Sigmoid colon (tissue), 7 donors: Measurements from ENCODE around the gene ZFAND6. TPM values are rescaled to one million over a fixed set of nuclear protein-coding genes. Genes with fewer than 3 reads are reported as not detected.

Experiments used
- DNase-seq: peaks from one replicate; pipeline ENCODE4 v3.0.0-alpha.2; 2019
- H3K27ac ChIP-seq, 4 donors: fragments of 200-600 bp; sonication (generic); one replicate each; pipeline ENCODE4 v1.5.1; 2016 to 2019; ENCODE audit warnings: mild to moderate bottlenecking in 1 of 4
- H3K27me3 ChIP-seq, 3 donors: fragments of 200-600 bp; sonication (generic); one replicate each; pipeline ENCODE4 v1.5.1; 2019; ENCODE audit warnings: mild to moderate bottlenecking in 1 of 3
- H3K36me3 ChIP-seq, 4 donors: fragments of 200-600 bp; sonication (generic); one replicate each; pipeline ENCODE4 v1.5.1; 2016 to 2019
- H3K4me1 ChIP-seq, 4 donors: fragments of 200-600 bp; sonication (generic); one replicate each; pipeline ENCODE4 v1.5.1; 2017 to 2019
- H3K4me3 ChIP-seq, 4 donors: fragments of 200-600 bp; sonication (generic); one replicate each; pipeline ENCODE4 v1.5.1; 2017 to 2019; ENCODE audit warnings: mild to moderate bottlenecking in 2 of 4, moderate library complexity in 1 of 4
- H3K9me3 ChIP-seq, 4 donors: fragments of 200-600 bp in 3 of 4; sonication (generic) in 3 of 4; one replicate each; pipeline versions ENCODE4 v1.5.1 to v1.6.1; 2013 to 2019
- EP300 ChIP-seq, 4 donors: sonication (generic); formaldehyde crosslinking; IDR thresholded peaks; one replicate each; pipeline ENCODE4 v1.6.1; 2017; ENCODE audit warnings: antibody characterized with exemption in 4 of 4
- POLR2A ChIP-seq, 2 donors: fragments of 450-650 bp; IDR thresholded peaks; one replicate each; pipeline ENCODE4 v1.6.1; 2016; ENCODE audit warnings: antibody characterized with exemption in 2 of 2, mild to moderate bottlenecking in 2 of 2, moderate library complexity in 2 of 2
- POLR2AphosphoS5 ChIP-seq, 4 donors: sonication (generic); formaldehyde crosslinking; IDR thresholded peaks; one replicate each; pipeline ENCODE4 v1.6.1; 2017; ENCODE audit warnings: antibody characterized with exemption in 4 of 4
- WGBS, 2 donors: extraction: QIAGEN DNeasy Blood & Tissue Kit; methylation state at CpG; one replicate each; pipeline ENCODE4 v1.1.7; 2013; 5-methylcytosine and 5-hydroxymethylcytosine counted together
- intact Hi-C: fragments of 100-400 bp; cut with DNase I; formaldehyde crosslinking; loops from one replicate; pipeline ENCODE4 v1.15.1; 2023
- polyA plus RNA-seq, 3 donors: library from polyadenylated mRNA; stranded (reverse); fragments of 200-250 nt; gene quantifications; one replicate each; pipeline ENCODE4 v1.2.3, GENCODE V29; 2013
- total RNA-seq, 4 donors: library from RNA; depleted of rRNA; stranded (reverse); fragments of >200 nt; gene quantifications; one replicate each; pipeline ENCODE4 v1.1.0, GENCODE V29; 2016
- TF ChIP-seq, protein P1 (sequence below), 4 experiments: fragments of 450-650 bp in 3 of 4; fragments of 200-600 bp in 1 of 4; IDR thresholded peaks; one replicate each; pipeline ENCODE4 v1.5.1; 2016 to 2019; ENCODE audit warnings: antibody characterized with exemption in 4 of 4, mild to moderate bottlenecking in 3 of 4, moderate library complexity in 2 of 4
- donor health status: healthy with polysubstance abuse.
- donor health status: Bipolar disorder and iron deficiency.
- donor health status: healthy.

The ZFAND6 gene
- total and polyA plus RNA-seq, 7 donors: 65.8 to 188 (median 138) TPM

DNA sequence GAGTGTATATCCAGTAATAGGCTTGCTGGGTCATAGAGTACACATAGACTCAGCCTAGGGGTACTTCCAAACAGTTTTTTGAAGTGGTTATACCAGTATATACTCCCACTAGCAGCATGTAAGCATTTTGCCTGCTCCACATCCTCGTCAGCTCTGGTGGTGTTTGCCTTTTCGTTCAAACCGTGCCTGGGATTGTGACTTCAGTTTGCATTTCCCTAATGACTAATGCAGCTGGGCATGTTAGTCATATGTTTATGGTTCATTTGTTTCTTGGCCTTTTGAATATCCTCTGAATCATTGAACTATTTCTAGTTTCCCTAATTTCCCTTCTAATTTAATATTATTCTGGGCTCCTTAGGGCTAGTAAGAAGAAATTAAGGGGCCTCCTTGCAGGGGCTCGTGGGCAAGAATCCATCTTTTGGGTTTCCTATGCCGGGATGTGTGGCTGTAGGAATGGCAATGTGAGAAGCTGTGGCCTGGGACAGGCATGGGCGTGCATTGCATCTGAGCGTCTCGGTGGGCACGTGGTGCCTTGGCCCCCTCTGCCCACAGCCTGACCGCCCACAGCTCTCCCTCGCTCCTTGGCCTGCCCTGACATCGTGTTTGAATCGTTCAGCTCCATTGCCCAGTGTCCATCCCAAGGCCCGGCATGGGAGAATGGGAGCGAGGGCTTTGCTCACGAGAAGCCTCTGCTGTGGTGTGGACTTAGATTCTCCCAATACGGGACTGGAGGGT is 119.7 kb downstream of the ZFAND6 start:
- TF ChIP-seq POLR2AphosphoS5 (IDR thresholded peaks at IDR 0.05) (no peak), POLR2A (IDR thresholded peaks at IDR 0.05) (no peak), EP300 (IDR thresholded peaks at IDR 0.05) (no peak)
- TF ChIP-seq, protein P1, sequence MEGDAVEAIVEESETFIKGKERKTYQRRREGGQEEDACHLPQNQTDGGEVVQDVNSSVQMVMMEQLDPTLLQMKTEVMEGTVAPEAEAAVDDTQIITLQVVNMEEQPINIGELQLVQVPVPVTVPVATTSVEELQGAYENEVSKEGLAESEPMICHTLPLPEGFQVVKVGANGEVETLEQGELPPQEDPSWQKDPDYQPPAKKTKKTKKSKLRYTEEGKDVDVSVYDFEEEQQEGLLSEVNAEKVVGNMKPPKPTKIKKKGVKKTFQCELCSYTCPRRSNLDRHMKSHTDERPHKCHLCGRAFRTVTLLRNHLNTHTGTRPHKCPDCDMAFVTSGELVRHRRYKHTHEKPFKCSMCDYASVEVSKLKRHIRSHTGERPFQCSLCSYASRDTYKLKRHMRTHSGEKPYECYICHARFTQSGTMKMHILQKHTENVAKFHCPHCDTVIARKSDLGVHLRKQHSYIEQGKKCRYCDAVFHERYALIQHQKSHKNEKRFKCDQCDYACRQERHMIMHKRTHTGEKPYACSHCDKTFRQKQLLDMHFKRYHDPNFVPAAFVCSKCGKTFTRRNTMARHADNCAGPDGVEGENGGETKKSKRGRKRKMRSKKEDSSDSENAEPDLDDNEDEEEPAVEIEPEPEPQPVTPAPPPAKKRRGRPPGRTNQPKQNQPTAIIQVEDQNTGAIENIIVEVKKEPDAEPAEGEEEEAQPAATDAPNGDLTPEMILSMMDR (IDR thresholded peaks at IDR 0.05): no peak
- Histone ChIP-seq H3K27me3 (no peaks in the 10 kb centered on the region), H3K27ac (no peak overlapping the region), H3K36me3 (peaks cover 0 to 43% (median 16%) of the 10 kb centered on the region in 4 donors), H3K4me1 (peaks cover 0 to 8% (median 4%) of the 10 kb centered on the region in 4 donors), H3K4me3 (no peak overlapping the region), H3K9me3 (no peaks in the 10 kb centered on the region)
- WGBS, 2 donors: 88 to 91% methylated on average over 17 of the region's 17 CpGs
- DNase-seq: no peak
- intact Hi-C loops: no loop called here

GRCh38 chr15:80179935-80180334 is 120.5 kb downstream of the ZFAND6 start:
- no peak overlapping the region for H3K27ac ChIP-seq
- WGBS, 2 donors: 87 to 96% methylated on average over 16 of the region's 16 CpGs
- intact Hi-C loops: no loop called here

GRCh38 chr15:80180468-80180867 is 121.0 kb downstream of the ZFAND6 start:
- H3K4me1 ChIP-seq: no peaks in the 10 kb centered on the region
- no peak overlapping the region for H3K4me3 ChIP-seq
- no peaks in the 10 kb centered on the region for H3K27me3 ChIP-seq
- no peaks in the 10 kb centered on the region for H3K9me3 ChIP-seq
- DNase-seq: no peak
- intact Hi-C loops: no loop called here
- 90 to 93% methylated on average over 7 of the region's 7 CpGs for WGBS, 2 donors
- TF ChIP-seq, protein P1 (IDR thresholded peaks at IDR 0.05): no peak
- TF ChIP-seq POLR2A (IDR thresholded peaks at IDR 0.05): no peak
- no peak for TF ChIP-seq EP300 (IDR thresholded peaks at IDR 0.05)
- no peak for TF ChIP-seq POLR2AphosphoS5 (IDR thresholded peaks at IDR 0.05)
- no peak overlapping the region for H3K27ac ChIP-seq
- H3K36me3 ChIP-seq: peaks cover 0 to 43% (median 15%) of the 10 kb centered on the region in 4 donors

More at GRCh38 chr15:80179935-80180334, 120.5 kb downstream of the ZFAND6 start:
- Histone ChIP-seq H3K36me3 (peaks cover 0 to 43% (median 16%) of the 10 kb centered on the region in 4 donors), H3K27me3 (no peaks in the 10 kb centered on the region), H3K9me3 (no peaks in the 10 kb centered on the region), H3K4me1 (peaks cover 0 to 1% (median under 1%) of the 10 kb centered on the region in 4 donors), H3K4me3 (no peak overlapping the region)
- TF ChIP-seq, protein P1 (IDR thresholded peaks at IDR 0.05): no peak
- no peak for TF ChIP-seq POLR2AphosphoS5 (IDR thresholded peaks at IDR 0.05)
- TF ChIP-seq EP300 (IDR thresholded peaks at IDR 0.05): no peak
- TF ChIP-seq POLR2A (IDR thresholded peaks at IDR 0.05): no peak
- no peak for DNase-seq

DNA sequence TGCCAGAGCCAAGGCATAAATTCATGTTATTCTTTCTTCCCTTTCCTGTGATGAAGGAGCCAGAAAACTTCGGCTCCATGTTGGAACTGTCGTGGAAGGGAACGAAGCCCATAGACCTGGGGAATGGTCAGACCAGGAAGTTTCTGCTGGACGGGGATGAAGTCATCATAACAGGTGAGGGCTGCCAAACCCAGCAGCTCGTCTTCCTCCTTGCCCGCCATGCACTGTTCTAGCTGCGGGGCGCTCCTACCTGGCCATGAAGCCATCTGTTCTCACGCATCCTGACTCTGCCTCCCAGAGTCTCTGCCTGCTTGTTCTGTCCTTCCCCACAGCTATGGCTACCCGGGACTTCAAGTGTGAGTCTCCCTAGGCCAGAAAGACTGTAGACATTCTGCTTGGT is 121.5 kb downstream of the ZFAND6 start:
- intact Hi-C loops: no loop called here
- DNase-seq: peak; percentile 37
- H3K4me1 ChIP-seq: no peaks in the 10 kb centered on the region
- no peak overlapping the region for H3K27ac ChIP-seq
- WGBS, 2 donors: 94 to 96% methylated on average over 10 of the region's 10 CpGs
- H3K4me3 ChIP-seq: no peak overlapping the region
- H3K27me3 ChIP-seq: no peaks in the 10 kb centered on the region
- TF ChIP-seq POLR2A (IDR thresholded peaks at IDR 0.05) (no peak), POLR2AphosphoS5 (IDR thresholded peaks at IDR 0.05) (no peak), EP300 (IDR thresholded peaks at IDR 0.05) (no peak)
- TF ChIP-seq, protein P1 (IDR thresholded peaks at IDR 0.05): no peak
- no peaks in the 10 kb centered on the region for H3K9me3 ChIP-seq
- peaks cover 0 to 45% (median 15%) of the 10 kb centered on the region in 4 donors for H3K36me3 ChIP-seq
